C4-2B (cell line): ENCODE measurements around the gene SPATA21.

Source experiments
- CTCF ChIP-seq: fragments of 450-650 bp; conservative IDR thresholded peaks from 2 replicates; pipeline ENCODE4 v1.5.1; 2017; ENCODE audit warnings: mild to moderate bottlenecking
- ZFX ChIP-seq: fragments of 450-650 bp; IDR thresholded peaks from 2 replicates; pipeline ENCODE4 v1.6.1; 2017

DNA sequence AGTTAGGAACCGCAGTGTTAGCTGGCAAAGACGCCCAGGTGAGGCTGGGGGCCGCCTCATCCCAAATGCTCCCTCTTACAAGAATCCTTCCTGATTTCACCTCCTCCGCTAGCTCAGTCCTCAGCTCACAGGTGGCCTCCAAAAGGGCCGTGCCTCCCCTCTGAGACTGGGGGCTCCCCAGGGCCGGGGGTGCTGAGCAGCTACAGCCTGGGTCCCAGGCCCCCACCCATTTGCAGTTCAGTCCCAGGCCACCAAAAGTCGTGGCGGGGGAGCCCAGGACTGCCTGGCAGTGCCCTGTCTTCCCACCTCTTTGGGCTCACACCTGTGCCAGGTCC is 47.2 kb upstream of the SPATA21 start:
- TF ChIP-seq CTCF (no peak), ZFX (no peak)
